Panc1 (cell line): ENCODE measurements around the gene PIP5K1A.

Source experiments
- TF ChIP-seq, protein P1 (sequence below): fragments of 450-650 bp; IDR thresholded peaks from 2 replicates; pipeline ENCODE4 v1.5.1; 2017; ENCODE audit warnings: mild to moderate bottlenecking
- TF ChIP-seq, protein P2 (sequence below), 2 experiments: IDR thresholded peaks; 2 replicates each; pipeline ENCODE4 v1.6.1; 2011 to 2012; ENCODE audit warnings: low read depth in 2 of 2, control low read depth in 1 of 2, low read length in 1 of 2, mild to moderate bottlenecking in 1 of 2, moderate library complexity in 1 of 2; ENCODE audit not compliant: insufficient read depth in 1 of 2

DNA sequence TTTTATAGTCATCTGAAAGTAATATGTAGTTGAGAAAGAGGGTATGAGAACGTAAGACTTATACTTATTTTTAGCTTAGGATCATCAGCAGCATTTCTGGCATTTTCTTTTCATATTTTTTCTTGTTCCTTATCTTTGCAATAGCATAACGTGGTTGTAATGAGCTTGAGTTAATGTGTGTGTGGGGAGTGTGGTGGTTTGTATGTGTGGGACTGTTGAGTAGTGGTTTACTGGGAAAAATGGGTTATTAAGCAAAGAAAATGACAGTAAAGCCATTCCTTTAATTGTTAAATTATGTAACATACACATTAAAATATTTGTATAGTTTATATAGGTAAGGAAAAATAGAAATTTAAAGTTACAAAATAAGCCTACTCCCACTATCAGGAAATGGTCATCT is 15.2 kb downstream of the PIP5K1A start:
- TF ChIP-seq, protein P1, sequence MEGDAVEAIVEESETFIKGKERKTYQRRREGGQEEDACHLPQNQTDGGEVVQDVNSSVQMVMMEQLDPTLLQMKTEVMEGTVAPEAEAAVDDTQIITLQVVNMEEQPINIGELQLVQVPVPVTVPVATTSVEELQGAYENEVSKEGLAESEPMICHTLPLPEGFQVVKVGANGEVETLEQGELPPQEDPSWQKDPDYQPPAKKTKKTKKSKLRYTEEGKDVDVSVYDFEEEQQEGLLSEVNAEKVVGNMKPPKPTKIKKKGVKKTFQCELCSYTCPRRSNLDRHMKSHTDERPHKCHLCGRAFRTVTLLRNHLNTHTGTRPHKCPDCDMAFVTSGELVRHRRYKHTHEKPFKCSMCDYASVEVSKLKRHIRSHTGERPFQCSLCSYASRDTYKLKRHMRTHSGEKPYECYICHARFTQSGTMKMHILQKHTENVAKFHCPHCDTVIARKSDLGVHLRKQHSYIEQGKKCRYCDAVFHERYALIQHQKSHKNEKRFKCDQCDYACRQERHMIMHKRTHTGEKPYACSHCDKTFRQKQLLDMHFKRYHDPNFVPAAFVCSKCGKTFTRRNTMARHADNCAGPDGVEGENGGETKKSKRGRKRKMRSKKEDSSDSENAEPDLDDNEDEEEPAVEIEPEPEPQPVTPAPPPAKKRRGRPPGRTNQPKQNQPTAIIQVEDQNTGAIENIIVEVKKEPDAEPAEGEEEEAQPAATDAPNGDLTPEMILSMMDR = no peak
- TF ChIP-seq, protein P2, sequence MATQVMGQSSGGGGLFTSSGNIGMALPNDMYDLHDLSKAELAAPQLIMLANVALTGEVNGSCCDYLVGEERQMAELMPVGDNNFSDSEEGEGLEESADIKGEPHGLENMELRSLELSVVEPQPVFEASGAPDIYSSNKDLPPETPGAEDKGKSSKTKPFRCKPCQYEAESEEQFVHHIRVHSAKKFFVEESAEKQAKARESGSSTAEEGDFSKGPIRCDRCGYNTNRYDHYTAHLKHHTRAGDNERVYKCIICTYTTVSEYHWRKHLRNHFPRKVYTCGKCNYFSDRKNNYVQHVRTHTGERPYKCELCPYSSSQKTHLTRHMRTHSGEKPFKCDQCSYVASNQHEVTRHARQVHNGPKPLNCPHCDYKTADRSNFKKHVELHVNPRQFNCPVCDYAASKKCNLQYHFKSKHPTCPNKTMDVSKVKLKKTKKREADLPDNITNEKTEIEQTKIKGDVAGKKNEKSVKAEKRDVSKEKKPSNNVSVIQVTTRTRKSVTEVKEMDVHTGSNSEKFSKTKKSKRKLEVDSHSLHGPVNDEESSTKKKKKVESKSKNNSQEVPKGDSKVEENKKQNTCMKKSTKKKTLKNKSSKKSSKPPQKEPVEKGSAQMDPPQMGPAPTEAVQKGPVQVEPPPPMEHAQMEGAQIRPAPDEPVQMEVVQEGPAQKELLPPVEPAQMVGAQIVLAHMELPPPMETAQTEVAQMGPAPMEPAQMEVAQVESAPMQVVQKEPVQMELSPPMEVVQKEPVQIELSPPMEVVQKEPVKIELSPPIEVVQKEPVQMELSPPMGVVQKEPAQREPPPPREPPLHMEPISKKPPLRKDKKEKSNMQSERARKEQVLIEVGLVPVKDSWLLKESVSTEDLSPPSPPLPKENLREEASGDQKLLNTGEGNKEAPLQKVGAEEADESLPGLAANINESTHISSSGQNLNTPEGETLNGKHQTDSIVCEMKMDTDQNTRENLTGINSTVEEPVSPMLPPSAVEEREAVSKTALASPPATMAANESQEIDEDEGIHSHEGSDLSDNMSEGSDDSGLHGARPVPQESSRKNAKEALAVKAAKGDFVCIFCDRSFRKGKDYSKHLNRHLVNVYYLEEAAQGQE (IDR thresholded peaks at IDR 0.05; ENCODE audit: insufficient read depth in 1 of 2, low read depth in 2 of 2, low read length in 1 of 2) = no peak
